GM19240 (cell line): ENCODE results near the gene CHCHD6.

ENCODE experiments used
- DNase-seq: peaks from one replicate; pipeline ENCODE4 v3.0.0; 2011; ENCODE audit warnings: low spot score; ENCODE audit not compliant: insufficient read length

The CHCHD6 gene

GRCh38 chr3:126704494-126705214 is 614 bp downstream of the CHCHD6 start:
- DNase-seq, result no peak

GRCh38 chr3:126706631-126707030 is 2.6 kb downstream of the CHCHD6 start:
- no peak for DNase-seq

GRCh38 chr3:126711121-126711760 is 7.2 kb downstream of the CHCHD6 start:
- DNase-seq, result no peak

GRCh38 chr3:126713199-126713598 is 9.2 kb downstream of the CHCHD6 start:
- no peak for DNase-seq

GRCh38 chr3:126714276-126714900 is 10.3 kb downstream of the CHCHD6 start:
- DNase-seq, result no peak

- no peak for DNase-seq
These were observed 10.9 kb downstream of the CHCHD6 start for GRCh38 chr3:126714921-126715320.

- DNase-seq, result no peak
These were observed 11.4 kb downstream of the CHCHD6 start for GRCh38 chr3:126715432-126715831.

GRCh38 chr3:126716057-126716456 is 12.0 kb downstream of the CHCHD6 start:
- no peak for DNase-seq

GRCh38 chr3:126718561-126719445 is 14.8 kb downstream of the CHCHD6 start:
- DNase-seq, result no peak

- DNase-seq, result no peak
These were observed 16.6 kb downstream of the CHCHD6 start for GRCh38 chr3:126720596-126720995.

- no peak for DNase-seq
These were observed 17.2 kb downstream of the CHCHD6 start for GRCh38 chr3:126721246-126721645.

- no peak for DNase-seq
These were observed 19.2 kb downstream of the CHCHD6 start for GRCh38 chr3:126723237-126723636.

GRCh38 chr3:126723801-126724200 is 19.8 kb downstream of the CHCHD6 start:
- no peak for DNase-seq

- no peak for DNase-seq
These were observed 24.6 kb downstream of the CHCHD6 start for GRCh38 chr3:126728680-126729079.

- DNase-seq, result no peak
These were observed 26.3 kb downstream of the CHCHD6 start for GRCh38 chr3:126730376-126730775.

- peak; percentile 11 for DNase-seq
These were observed 27.0 kb downstream of the CHCHD6 start for GRCh38 chr3:126731044-126731443.

GRCh38 chr3:126732281-126733060 is 28.4 kb downstream of the CHCHD6 start:
- DNase-seq, result no peak

GRCh38 chr3:126733061-126733430 is 29.0 kb downstream of the CHCHD6 start:
- no peak for DNase-seq

- DNase-seq, result no peak
These were observed 30.2 kb downstream of the CHCHD6 start for GRCh38 chr3:126734106-126734723.

GRCh38 chr3:126737527-126737926 is 33.5 kb downstream of the CHCHD6 start:
- DNase-seq, result no peak
